K562 (cell line): ENCODE data around the gene NTRK3. TPM values are rescaled to one million over a fixed set of nuclear protein-coding genes. Genes with fewer than 3 reads are reported as not detected.

Source experiments
- ATAC-seq: fragments of 200-7000 bp; cut with Tn5 transposase; 3 replicates; pipeline ENCODE4 v1.9.1; 2020; ENCODE audit warnings: moderate library complexity
- BruUV-seq: library from RNA; stranded (reverse); fragments of 400-500 nt; replicated peaks from 2 replicates; lab custom pipeline; 2021; lab: Mats Ljungman, UMichigan
- CTCF ChIA-PET: fragments of 300-600 bp; formaldehyde crosslinking; extraction: SDS; loops from one replicate; lab custom pipeline; 2021; ENCODE audit warnings: low intra/inter-chr PET ratio; lab: Yijun Ruan, JAX
- POLR2A ChIA-PET: fragments of 300-600, 350-650 bp; sonication (Branson Sonifier 250); formaldehyde crosslinking; extraction: SDS; loops from one replicate; lab custom pipeline; 2021; ENCODE audit warnings: antibody characterized with exemption, inconsistent platforms; lab: Yijun Ruan, JAX
- DNase-seq, 4 experiments: peaks; one replicate each; pipeline versions ENCODE4 v3.0.0 to v3.0.0-alpha.2; 2011 to 2018; ENCODE audit warnings: low spot score in 3 of 4, mixed read lengths in 3 of 4; ENCODE audit errors: extremely low read depth in 1 of 4
- FAIRE-seq: peaks from 2 replicates; lab custom pipeline; 2011; peaks lifted over from hg19 to GRCh38; lab: Jason Lieb, UNC
- H2AFZ ChIP-seq: 2 replicates; pipeline ENCODE4 v1.6.0; 2011; ENCODE audit warnings: low read depth, low read length, control low read depth, inconsistent platforms
- H3K27ac ChIP-seq: fragments of 200-600 bp; 3 replicates; pipeline ENCODE4 v1.8.0; 2011; ENCODE audit warnings: low read depth, mild to moderate bottlenecking, control low read depth, inconsistent platforms, low read length, moderate library complexity, mixed read lengths; ENCODE audit errors: extremely low read depth
- H3K27me3 ChIP-seq, 2 experiments: fragments of 300-600 bp in 1 of 2; 2 replicates in 1 of 2; 3 replicates in 1 of 2; pipeline versions ENCODE4 v1.6.0 to v1.8.0; 2011; ENCODE audit warnings: inconsistent platforms in 2 of 2, low read length in 2 of 2, mild to moderate bottlenecking in 1 of 2, mixed read lengths in 1 of 2, moderate library complexity in 1 of 2; ENCODE audit not compliant: control insufficient read depth in 2 of 2, insufficient read depth in 2 of 2
- H3K36me3 ChIP-seq: fragments of 300-600 bp; 3 replicates; pipeline ENCODE4 v1.8.0; 2011; ENCODE audit warnings: mild to moderate bottlenecking, low read length, inconsistent platforms; ENCODE audit not compliant: control insufficient read depth, insufficient read depth
- H3K4me1 ChIP-seq, 2 experiments: fragments of 200-600 bp in 1 of 2; replicated peaks in 1 of 2; 2 replicates in 1 of 2; 3 replicates in 1 of 2; pipeline versions ENCODE4 v1.5.1 to v1.8.0; 2011; ENCODE audit warnings: inconsistent platforms in 2 of 2, low read length in 2 of 2, mild to moderate bottlenecking in 1 of 2, mixed read lengths in 1 of 2, moderate library complexity in 1 of 2; ENCODE audit not compliant: control insufficient read depth in 2 of 2, insufficient read depth in 2 of 2
- H3K4me2 ChIP-seq: 2 replicates; pipeline ENCODE4 v1.6.1; 2011; ENCODE audit warnings: low read length, control low read depth, inconsistent platforms, mixed read lengths; ENCODE audit not compliant: insufficient read depth
- H3K4me3 ChIP-seq: fragments of 200-600 bp; sonication (generic), shearing (Covaris generic); 2 replicates; pipeline ENCODE4 v1.5.1; 2016; ENCODE audit warnings: control low read depth, inconsistent platforms
- H3K79me2 ChIP-seq: fragments of 200-600 bp; 3 replicates; pipeline ENCODE4 v1.8.0; 2011; ENCODE audit warnings: low read length, inconsistent platforms; ENCODE audit not compliant: control insufficient read depth, insufficient read depth
- H3K9ac ChIP-seq, 2 experiments: 2 replicates each; pipeline versions ENCODE4 v1.6.0 to v1.6.1; 2011; ENCODE audit warnings: low read depth in 2 of 2, low read length in 2 of 2, control low read depth in 1 of 2, inconsistent platforms in 1 of 2, mild to moderate bottlenecking in 1 of 2, mixed read lengths in 1 of 2; ENCODE audit not compliant: insufficient read depth in 1 of 2
- H3K9me1 ChIP-seq: one replicate; pipeline ENCODE4 v1.6.0; 2011; ENCODE audit warnings: inconsistent platforms, mild to moderate bottlenecking, low read length, moderate library complexity; ENCODE audit not compliant: control insufficient read depth, insufficient read depth
- H3K9me3 ChIP-seq: replicated peaks from 2 replicates; pipeline ENCODE4 v1.5.1; 2011; ENCODE audit warnings: low read depth, low read length, inconsistent platforms; ENCODE audit not compliant: control insufficient read depth, insufficient read depth
- H4K20me1 ChIP-seq: replicated peaks from 2 replicates; pipeline ENCODE4 v1.6.1; 2011; ENCODE audit warnings: low read length, inconsistent platforms, mixed read lengths; ENCODE audit not compliant: control insufficient read depth, insufficient read depth
- CBFB ChIP-seq: sonication (generic); formaldehyde crosslinking; IDR thresholded peaks from 2 replicates; pipeline ENCODE4 v1.4.0; 2020; ENCODE audit warnings: mild to moderate bottlenecking, missing genetic modification reagents
- GTF2A2 ChIP-seq: IDR thresholded peaks from 2 replicates; pipeline ENCODE4 v1.6.1; 2016; ENCODE audit warnings: mild to moderate bottlenecking, missing genetic modification characterization, missing compliant biosample characterization
- ZMIZ1 ChIP-seq, 2 experiments: fragments of 150-350 bp in 1 of 2; IDR thresholded peaks; 2 replicates each; pipeline ENCODE4 v1.6.1; 2012 to 2016; ENCODE audit warnings: low read depth in 2 of 2, low read length in 2 of 2, mild to moderate bottlenecking in 1 of 2, moderate library complexity in 1 of 2
- WGBS: fragments of 100-300 bp; shearing (Covaris generic); methylation state at CpG from one replicate; pipeline ENCODE4 v1.1.6; 2016; ENCODE audit warnings: low coverage, mixed read lengths; ENCODE audit not compliant: insufficient coverage; ENCODE audit errors: missing lambda C conversion rate; 5-methylcytosine and 5-hydroxymethylcytosine counted together
- in situ Hi-C: fragments of 300-500 bp; cut with MboI; formaldehyde crosslinking; loops from 4 replicates; pipeline ENCODE4 v1.15.0; 2018; ENCODE audit warnings: inconsistent platforms, mixed read lengths
- intact Hi-C: fragments of 100-400 bp; cut with micrococcal nuclease; formaldehyde crosslinking; loops from 2 replicates; pipeline ENCODE4 v1.14.2; 2022
- polyA plus RNA-seq, 8 experiments: library from polyadenylated mRNA; depleted of rRNA in 4 of 8; stranded (reverse) in 5 of 8; unstranded in 3 of 8; fragments of >200 nt; fragmentation: Nextera tagmentation in 2 of 8; fragmentation: Illumina TruSeq in 1 of 8; extraction: Ambion mirVana in 2 of 8; extraction: Trizol in 1 of 8; gene quantifications; 2 replicates each; pipeline versions ENCODE4 v1.2.1 to v1.2.3, GENCODE V29; 2011 to 2014; ENCODE audit warnings: inconsistent platforms in 1 of 8, missing spikeins in 1 of 8
- total RNA-seq, 7 experiments: library from RNA; depleted of rRNA in 6 of 7; stranded (reverse); fragments of >200 nt in 6 of 7; fragmentation: Illumina TruSeq in 2 of 7; extraction: Trizol in 2 of 7; gene quantifications; 2 replicates each; pipeline versions ENCODE4 v1.2.1 to v1.2.3, GENCODE V29; 2011 to 2021; ENCODE audit warnings: low replicate concordance in 1 of 7

The NTRK3 gene
- total and polyA plus RNA-seq, 9 of the 15 experiments (the other 6 are each of a cell fraction or from before 2014, with no cell fraction given): 0.11 to 0.13 TPM; not detected in 7

- POLR2A ChIA-PET: no interaction called here
- Histone ChIP-seq H3K27ac (no peak overlapping the region), H3K9me1 (peaks cover 2% of the 10 kb centered on the region), H3K36me3 (no peaks in the 10 kb centered on the region), H3K27me3 (no peaks in the 10 kb centered on the region), H3K9me3 (no peaks in the 10 kb centered on the region), H2AFZ (no peak overlapping the region), H3K4me3 (no peak overlapping the region), H3K79me2 (no peaks in the 10 kb centered on the region), H3K4me2 (no peak overlapping the region), H3K9ac (no peak overlapping the region), H3K4me1 (no peaks in the 10 kb centered on the region), H4K20me1 (no peaks in the 10 kb centered on the region)
- intact Hi-C loops: no loop called here
- no peak for FAIRE-seq
- 0% methylated on average over 3 of the region's 3 CpGs for WGBS
- DNase-seq: no peak
- in situ Hi-C loops: no loop called here
- no peak for ATAC-seq
- TF ChIP-seq GTF2A2 (tag) (no peak), ZMIZ1 (IDR thresholded peaks at IDR 0.05; ENCODE audit: low read depth in 2 of 2, low read length in 2 of 2) (no peak), CBFB (CRISPR knock-in tag) (no peak)
- no TSS peak for BruUV-seq
- CTCF ChIA-PET: no interaction called here
Measured at GRCh38 chr15:87843312-87843711, 413.2 kb downstream of the NTRK3 start.
